Activated gamma-delta T cell (primary cell): ENCODE measurements around the gene BCOR.

Source experiments
- DNase-seq: peaks from one replicate; lab custom pipeline; 2025; lab: John Stamatoyannopoulos, UW

BCOR gene

DNA sequence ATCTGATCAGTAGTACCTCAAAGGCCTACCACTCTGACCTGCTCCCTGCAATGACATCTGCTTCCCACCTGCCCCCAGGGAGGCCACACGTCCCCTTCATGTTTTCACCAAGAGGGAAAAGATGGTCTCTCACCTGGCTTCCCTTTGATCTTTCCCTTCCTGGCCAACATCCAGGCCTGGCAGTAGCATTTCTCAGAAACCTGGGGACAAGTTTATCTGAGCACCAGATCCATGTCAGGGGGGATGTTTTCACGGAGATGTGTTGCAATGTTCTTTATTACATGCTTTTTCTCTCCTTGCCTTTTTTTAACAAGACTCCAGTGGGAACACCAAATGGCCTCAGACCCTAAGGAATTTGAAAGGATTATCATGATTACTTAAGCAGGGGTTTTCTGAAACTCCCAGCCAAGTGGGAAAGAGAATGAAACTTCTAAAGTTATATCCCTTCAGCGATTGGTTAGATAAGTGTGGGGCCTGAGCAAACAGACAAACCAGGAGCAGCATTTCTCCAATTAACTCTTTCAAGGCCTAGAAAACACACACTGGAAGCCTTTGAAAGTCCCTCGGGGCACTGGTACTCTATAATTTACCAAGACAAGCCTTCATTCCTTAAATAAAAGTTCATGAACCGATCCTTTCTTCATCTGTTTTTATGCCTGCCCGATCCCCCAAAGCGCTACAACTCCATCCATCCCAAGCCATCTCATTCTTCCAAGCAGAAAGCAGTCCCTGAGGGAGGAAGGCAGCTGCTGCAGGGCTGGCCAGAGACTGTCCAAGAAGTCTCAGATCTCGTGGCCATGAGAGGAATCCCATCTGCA, 94.1 kb downstream of the BCOR start:
- DNase-seq, result no peak

DNA sequence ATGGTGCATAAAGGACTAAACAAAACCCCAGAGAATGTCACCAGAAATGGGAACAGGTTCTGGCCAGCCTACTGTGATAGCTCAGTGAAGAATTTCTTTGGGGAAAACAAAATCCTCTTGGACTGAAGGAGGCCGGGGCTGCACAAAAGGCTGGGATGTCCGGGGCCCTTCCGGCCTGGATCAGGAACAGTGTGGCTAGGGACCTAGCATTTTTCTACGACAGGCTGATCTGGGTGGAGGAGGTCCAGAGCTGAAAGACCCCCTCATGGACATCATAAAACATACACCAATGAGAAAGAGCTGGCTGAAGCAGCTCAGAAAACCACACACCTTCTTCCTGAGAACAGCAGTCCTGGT, 94.7 kb downstream of the BCOR start:
- DNase-seq, result no peak
